HEK293 (cell line): ENCODE measurements around the gene RTKN2.

Experiments used
- KLF7 ChIP-seq: fragments of 450-650 bp; formaldehyde crosslinking; IDR thresholded peaks from 2 replicates; pipeline ENCODE4 v1.5.1; 2016; ENCODE audit warnings: missing biosample characterization, missing genetic modification characterization, borderline replicate concordance
- SETDB1 ChIP-seq: IDR thresholded peaks from one replicate; pipeline ENCODE4 v1.6.1; 2017; ENCODE audit warnings: mild to moderate bottlenecking, low read length, moderate library complexity, mixed read lengths; ENCODE audit not compliant: insufficient read length
- ZBTB21 ChIP-seq: fragments of 450-650 bp; formaldehyde crosslinking; IDR thresholded peaks from 2 replicates; pipeline ENCODE4 v1.5.1; 2017; ENCODE audit warnings: missing biosample characterization, missing genetic modification characterization
- ZNF248 ChIP-seq: fragments of 450-650 bp; formaldehyde crosslinking; IDR thresholded peaks from 2 replicates; pipeline ENCODE4 v1.5.1; 2017; ENCODE audit warnings: missing biosample characterization, missing genetic modification characterization
- TF ChIP-seq, protein P1 (sequence below): fragments of 450-650 bp; formaldehyde crosslinking; IDR thresholded peaks from 2 replicates; pipeline ENCODE4 v1.5.1; 2016; ENCODE audit warnings: missing biosample characterization, missing genetic modification characterization
- TF ChIP-seq, protein P2 (sequence below): fragments of 450-650 bp; formaldehyde crosslinking; IDR thresholded peaks from 2 replicates; pipeline ENCODE4 v1.5.1; 2016; ENCODE audit warnings: missing biosample characterization, missing genetic modification characterization

DNA sequence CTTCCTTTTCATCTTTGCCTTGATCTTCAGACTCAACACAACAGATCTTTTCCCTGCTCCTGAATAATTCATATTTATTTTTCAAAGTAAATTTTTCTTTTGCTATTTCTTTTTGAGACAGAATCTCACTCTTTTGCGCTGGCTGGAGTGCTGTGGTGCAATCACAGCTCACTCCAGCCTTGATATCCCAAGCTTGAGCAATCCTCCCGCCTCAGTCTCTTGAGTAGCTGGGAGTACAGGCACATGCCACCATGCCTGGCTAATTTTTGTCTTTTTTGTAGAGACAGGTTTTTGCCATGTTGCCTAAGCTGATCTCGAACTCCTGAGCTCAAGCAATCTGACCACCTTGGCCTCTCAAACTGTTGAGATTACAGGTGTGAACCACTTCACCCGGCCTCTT is 9.2 kb downstream of the RTKN2 start:
- no peak for TF ChIP-seq KLF7 (tag by site-specific recombination)
- TF ChIP-seq ZBTB21 (tag by site-specific recombination) = no peak
- no peak for TF ChIP-seq ZNF248
- TF ChIP-seq, protein P1, sequence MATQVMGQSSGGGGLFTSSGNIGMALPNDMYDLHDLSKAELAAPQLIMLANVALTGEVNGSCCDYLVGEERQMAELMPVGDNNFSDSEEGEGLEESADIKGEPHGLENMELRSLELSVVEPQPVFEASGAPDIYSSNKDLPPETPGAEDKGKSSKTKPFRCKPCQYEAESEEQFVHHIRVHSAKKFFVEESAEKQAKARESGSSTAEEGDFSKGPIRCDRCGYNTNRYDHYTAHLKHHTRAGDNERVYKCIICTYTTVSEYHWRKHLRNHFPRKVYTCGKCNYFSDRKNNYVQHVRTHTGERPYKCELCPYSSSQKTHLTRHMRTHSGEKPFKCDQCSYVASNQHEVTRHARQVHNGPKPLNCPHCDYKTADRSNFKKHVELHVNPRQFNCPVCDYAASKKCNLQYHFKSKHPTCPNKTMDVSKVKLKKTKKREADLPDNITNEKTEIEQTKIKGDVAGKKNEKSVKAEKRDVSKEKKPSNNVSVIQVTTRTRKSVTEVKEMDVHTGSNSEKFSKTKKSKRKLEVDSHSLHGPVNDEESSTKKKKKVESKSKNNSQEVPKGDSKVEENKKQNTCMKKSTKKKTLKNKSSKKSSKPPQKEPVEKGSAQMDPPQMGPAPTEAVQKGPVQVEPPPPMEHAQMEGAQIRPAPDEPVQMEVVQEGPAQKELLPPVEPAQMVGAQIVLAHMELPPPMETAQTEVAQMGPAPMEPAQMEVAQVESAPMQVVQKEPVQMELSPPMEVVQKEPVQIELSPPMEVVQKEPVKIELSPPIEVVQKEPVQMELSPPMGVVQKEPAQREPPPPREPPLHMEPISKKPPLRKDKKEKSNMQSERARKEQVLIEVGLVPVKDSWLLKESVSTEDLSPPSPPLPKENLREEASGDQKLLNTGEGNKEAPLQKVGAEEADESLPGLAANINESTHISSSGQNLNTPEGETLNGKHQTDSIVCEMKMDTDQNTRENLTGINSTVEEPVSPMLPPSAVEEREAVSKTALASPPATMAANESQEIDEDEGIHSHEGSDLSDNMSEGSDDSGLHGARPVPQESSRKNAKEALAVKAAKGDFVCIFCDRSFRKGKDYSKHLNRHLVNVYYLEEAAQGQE (tag by site-specific recombination) = no peak
- TF ChIP-seq, protein P2, sequence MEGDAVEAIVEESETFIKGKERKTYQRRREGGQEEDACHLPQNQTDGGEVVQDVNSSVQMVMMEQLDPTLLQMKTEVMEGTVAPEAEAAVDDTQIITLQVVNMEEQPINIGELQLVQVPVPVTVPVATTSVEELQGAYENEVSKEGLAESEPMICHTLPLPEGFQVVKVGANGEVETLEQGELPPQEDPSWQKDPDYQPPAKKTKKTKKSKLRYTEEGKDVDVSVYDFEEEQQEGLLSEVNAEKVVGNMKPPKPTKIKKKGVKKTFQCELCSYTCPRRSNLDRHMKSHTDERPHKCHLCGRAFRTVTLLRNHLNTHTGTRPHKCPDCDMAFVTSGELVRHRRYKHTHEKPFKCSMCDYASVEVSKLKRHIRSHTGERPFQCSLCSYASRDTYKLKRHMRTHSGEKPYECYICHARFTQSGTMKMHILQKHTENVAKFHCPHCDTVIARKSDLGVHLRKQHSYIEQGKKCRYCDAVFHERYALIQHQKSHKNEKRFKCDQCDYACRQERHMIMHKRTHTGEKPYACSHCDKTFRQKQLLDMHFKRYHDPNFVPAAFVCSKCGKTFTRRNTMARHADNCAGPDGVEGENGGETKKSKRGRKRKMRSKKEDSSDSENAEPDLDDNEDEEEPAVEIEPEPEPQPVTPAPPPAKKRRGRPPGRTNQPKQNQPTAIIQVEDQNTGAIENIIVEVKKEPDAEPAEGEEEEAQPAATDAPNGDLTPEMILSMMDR (tag by site-specific recombination) = no peak
- no peak for TF ChIP-seq SETDB1
